Measurements from ENCODE around the gene FSTL4. TPM values are rescaled to one million over a fixed set of nuclear protein-coding genes. Genes with fewer than 3 reads are reported as not detected.
"Not testable (repeated sequence)": the region's sequence is repeated elsewhere in the genome, so short reads cannot be mapped to it uniquely, and the experiment has no call there.

FSTL4 gene
- total RNA-seq, 1 donor from 2014 or later = 11.3 TPM

DNA sequence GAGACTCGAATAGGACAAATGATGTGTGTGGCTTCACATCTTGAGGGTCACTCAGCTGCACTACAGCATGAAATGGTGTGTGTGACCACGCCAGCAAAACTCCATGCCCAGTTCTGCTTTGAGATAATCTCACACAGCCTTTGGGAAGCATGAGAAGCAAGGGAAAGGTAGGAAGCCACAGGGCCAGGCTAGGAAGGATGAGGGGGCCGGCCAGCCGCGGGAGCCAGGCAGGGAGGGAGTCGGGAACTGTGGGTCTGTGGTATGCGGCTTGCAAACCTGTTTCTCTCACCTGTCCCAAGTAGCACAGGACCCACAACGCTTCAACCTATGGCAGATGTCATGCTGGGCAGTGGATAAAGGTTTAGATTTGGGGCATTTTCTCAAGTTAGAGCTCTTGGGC is 418.5 kb downstream of the FSTL4 start:
- TF ChIP-seq, protein P1, sequence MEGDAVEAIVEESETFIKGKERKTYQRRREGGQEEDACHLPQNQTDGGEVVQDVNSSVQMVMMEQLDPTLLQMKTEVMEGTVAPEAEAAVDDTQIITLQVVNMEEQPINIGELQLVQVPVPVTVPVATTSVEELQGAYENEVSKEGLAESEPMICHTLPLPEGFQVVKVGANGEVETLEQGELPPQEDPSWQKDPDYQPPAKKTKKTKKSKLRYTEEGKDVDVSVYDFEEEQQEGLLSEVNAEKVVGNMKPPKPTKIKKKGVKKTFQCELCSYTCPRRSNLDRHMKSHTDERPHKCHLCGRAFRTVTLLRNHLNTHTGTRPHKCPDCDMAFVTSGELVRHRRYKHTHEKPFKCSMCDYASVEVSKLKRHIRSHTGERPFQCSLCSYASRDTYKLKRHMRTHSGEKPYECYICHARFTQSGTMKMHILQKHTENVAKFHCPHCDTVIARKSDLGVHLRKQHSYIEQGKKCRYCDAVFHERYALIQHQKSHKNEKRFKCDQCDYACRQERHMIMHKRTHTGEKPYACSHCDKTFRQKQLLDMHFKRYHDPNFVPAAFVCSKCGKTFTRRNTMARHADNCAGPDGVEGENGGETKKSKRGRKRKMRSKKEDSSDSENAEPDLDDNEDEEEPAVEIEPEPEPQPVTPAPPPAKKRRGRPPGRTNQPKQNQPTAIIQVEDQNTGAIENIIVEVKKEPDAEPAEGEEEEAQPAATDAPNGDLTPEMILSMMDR (conservative IDR thresholded peaks at IDR 0.05) = no peak
- Mint-ChIP-seq H3K27ac (no peak overlapping the region), H3K9me3 (no peaks in the 10 kb centered on the region), H3K36me3 (peaks cover 5% of the 10 kb centered on the region), H3K4me3 (no peak overlapping the region), H3K27me3 (peaks cover 17% of the 10 kb centered on the region), H3K4me1 (ENCODE audit: unreplicated experiment) (no peaks in the 10 kb centered on the region)
- DNase-seq (ENCODE audit: extremely low spot score, unreplicated experiment) = no peak

DNA sequence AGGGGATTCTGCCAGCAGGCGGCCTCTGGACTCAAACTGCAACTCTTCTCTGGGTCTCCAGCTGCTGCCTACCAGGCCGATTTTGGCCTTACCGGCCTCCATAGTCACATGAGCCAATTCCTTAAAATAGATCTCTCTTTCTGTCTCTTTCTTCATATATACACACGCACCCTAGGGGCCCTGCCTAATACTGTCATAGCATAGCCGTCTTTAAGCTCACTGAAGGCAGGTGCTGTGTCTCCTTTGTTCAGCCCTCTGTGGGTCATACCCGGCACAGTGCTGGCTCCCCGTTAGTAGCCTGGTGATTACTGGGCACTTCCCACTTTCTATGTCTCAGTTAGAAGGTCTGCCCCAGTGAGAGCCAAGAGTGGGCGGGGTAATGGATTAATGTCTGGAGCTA is 419.6 kb downstream of the FSTL4 start:
- H3K9me3 Mint-ChIP-seq = no peaks in the 10 kb centered on the region
- no peak overlapping the region for H3K4me3 Mint-ChIP-seq
- DNase-seq (ENCODE audit: extremely low spot score, unreplicated experiment) = no peak
- peaks cover 17% of the 10 kb centered on the region for H3K27me3 Mint-ChIP-seq
- peaks cover 5% of the 10 kb centered on the region for H3K36me3 Mint-ChIP-seq
- TF ChIP-seq, protein P1 (conservative IDR thresholded peaks at IDR 0.05) = no peak
- no peaks in the 10 kb centered on the region for H3K4me1 Mint-ChIP-seq (ENCODE audit: unreplicated experiment)
- H3K27ac Mint-ChIP-seq = no peak overlapping the region

DNA sequence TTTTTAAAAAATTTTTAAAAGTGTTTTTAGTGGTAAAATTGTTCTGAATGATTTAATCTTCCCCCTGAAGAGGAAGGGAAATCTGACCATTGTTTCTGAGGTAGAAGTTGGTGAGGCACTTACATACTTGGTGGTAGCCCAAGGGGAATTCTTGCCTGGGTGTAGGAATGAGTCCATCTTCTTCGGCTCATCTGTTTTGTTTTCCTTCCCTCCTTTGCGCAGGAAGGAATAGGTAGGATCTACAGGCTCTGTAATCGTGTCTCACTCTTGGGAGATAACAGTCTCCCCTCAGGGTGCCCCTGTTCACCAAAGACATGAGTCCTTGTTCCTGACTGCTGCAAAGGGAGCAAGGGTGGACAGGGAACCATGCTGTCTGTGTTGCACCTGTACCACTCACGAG is 422.5 kb downstream of the FSTL4 start:
- Mint-ChIP-seq H3K4me1 (ENCODE audit: unreplicated experiment) (no peaks in the 10 kb centered on the region), H3K27me3 (peaks cover 8% of the 10 kb centered on the region), H3K27ac (no peak overlapping the region), H3K4me3 (no peak overlapping the region), H3K9me3 (no peaks in the 10 kb centered on the region), H3K36me3 (no peaks in the 10 kb centered on the region)
- no peak for DNase-seq (ENCODE audit: extremely low spot score, unreplicated experiment)
- TF ChIP-seq, protein P1 (conservative IDR thresholded peaks at IDR 0.05) = no peak

- Mint-ChIP-seq H3K4me1 (ENCODE audit: unreplicated experiment) (no peaks in the 10 kb centered on the region), H3K36me3 (no peaks in the 10 kb centered on the region), H3K9me3 (no peaks in the 10 kb centered on the region), H3K27me3 (peaks cover 6% of the 10 kb centered on the region), H3K4me3 (no peak overlapping the region), H3K27ac (no peak overlapping the region)
- no peak for DNase-seq (ENCODE audit: extremely low spot score, unreplicated experiment)
- TF ChIP-seq, protein P1 (conservative IDR thresholded peaks at IDR 0.05) = no peak
Observed at GRCh38 chr5:133179405-133179804, 432.9 kb downstream of the FSTL4 start.

- not testable (repeated sequence) for H3K36me3 Mint-ChIP-seq; H3K4me1 Mint-ChIP-seq (ENCODE audit: unreplicated experiment); H3K4me3 Mint-ChIP-seq; H3K9me3 Mint-ChIP-seq; H3K27ac Mint-ChIP-seq; DNase-seq (ENCODE audit: extremely low spot score, unreplicated experiment)
- peaks cover 11% of the 10 kb centered on the region for H3K27me3 Mint-ChIP-seq
Observed at GRCh38 chr5:133170756-133171387, 441.5 kb downstream of the FSTL4 start.

DNA sequence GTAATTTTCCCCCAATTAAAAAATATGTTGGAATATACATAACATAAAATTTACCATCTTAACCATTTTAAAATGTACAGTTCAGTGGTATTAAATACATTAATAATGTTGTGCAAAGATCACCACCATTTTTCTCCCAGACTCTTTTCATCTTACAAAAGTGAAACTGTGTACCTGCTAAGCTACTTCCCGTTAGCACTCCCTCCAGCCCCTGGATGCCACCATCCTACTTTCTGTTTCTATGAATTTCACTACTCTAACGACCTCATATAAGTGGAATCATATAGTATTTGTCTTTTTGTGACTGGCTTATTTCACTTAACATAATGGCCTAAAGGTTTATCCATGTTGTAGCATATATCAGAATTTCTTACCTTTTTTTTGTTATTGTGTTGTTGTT is 447.6 kb downstream of the FSTL4 start:
- Mint-ChIP-seq H3K27ac (no peak overlapping the region), H3K27me3 (peaks cover 15% of the 10 kb centered on the region), H3K9me3 (no peaks in the 10 kb centered on the region), H3K4me1 (ENCODE audit: unreplicated experiment) (no peaks in the 10 kb centered on the region), H3K36me3 (no peaks in the 10 kb centered on the region), H3K4me3 (no peak overlapping the region)
- TF ChIP-seq, protein P1 (conservative IDR thresholded peaks at IDR 0.05) = no peak
- no peak for DNase-seq (ENCODE audit: extremely low spot score, unreplicated experiment)

Measured in type B pancreatic cell (in vitro differentiated cells).